Measurements from ENCODE around the gene DPM1. TPM values are rescaled to one million over a fixed set of nuclear protein-coding genes. Genes with fewer than 3 reads are reported as not detected.

The DPM1 gene
- total RNA-seq, 1 donor from 2014 or later: 44.9 TPM

- H3K9me3 ChIP-seq (replicated peaks): no peaks in the 10 kb centered on the region
- H3K4me3 ChIP-seq: no peak overlapping the region
- H3K36me3 ChIP-seq: no peaks in the 10 kb centered on the region
- TF ChIP-seq, protein P1, sequence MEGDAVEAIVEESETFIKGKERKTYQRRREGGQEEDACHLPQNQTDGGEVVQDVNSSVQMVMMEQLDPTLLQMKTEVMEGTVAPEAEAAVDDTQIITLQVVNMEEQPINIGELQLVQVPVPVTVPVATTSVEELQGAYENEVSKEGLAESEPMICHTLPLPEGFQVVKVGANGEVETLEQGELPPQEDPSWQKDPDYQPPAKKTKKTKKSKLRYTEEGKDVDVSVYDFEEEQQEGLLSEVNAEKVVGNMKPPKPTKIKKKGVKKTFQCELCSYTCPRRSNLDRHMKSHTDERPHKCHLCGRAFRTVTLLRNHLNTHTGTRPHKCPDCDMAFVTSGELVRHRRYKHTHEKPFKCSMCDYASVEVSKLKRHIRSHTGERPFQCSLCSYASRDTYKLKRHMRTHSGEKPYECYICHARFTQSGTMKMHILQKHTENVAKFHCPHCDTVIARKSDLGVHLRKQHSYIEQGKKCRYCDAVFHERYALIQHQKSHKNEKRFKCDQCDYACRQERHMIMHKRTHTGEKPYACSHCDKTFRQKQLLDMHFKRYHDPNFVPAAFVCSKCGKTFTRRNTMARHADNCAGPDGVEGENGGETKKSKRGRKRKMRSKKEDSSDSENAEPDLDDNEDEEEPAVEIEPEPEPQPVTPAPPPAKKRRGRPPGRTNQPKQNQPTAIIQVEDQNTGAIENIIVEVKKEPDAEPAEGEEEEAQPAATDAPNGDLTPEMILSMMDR (IDR thresholded peaks at IDR 0.05; ENCODE audit: borderline replicate concordance): no peak
- H3K4me1 ChIP-seq: no peaks in the 10 kb centered on the region
- intact Hi-C loops (cut with micrococcal nuclease): no loop called here
- H3K27ac ChIP-seq (replicated peaks): no peak overlapping the region
- no peak for DNase-seq
- H3K27me3 ChIP-seq (ENCODE audit: low read depth): peaks cover 91% of the 10 kb centered on the region
Measured at GRCh38 chr20:51002633-51003032, 44.3 kb upstream of the DPM1 start.

- intact Hi-C loops (cut with micrococcal nuclease): no loop called here
- H3K27ac ChIP-seq (replicated peaks): no peak overlapping the region
- TF ChIP-seq, protein P1 (IDR thresholded peaks at IDR 0.05; ENCODE audit: borderline replicate concordance): no peak
- no peaks in the 10 kb centered on the region for H3K9me3 ChIP-seq (replicated peaks)
- DNase-seq: no peak
- H3K4me3 ChIP-seq: no peak overlapping the region
- peaks cover 95% of the 10 kb centered on the region for H3K27me3 ChIP-seq (ENCODE audit: low read depth)
- H3K36me3 ChIP-seq: no peaks in the 10 kb centered on the region
- no peaks in the 10 kb centered on the region for H3K4me1 ChIP-seq
Measured at GRCh38 chr20:51001430-51002265, 43.3 kb upstream of the DPM1 start.

- TF ChIP-seq, protein P1 (IDR thresholded peaks at IDR 0.05; ENCODE audit: borderline replicate concordance): no peak
- DNase-seq: no peak
- Histone ChIP-seq H3K27me3 (ENCODE audit: low read depth) (peaks cover 81% of the 10 kb centered on the region), H3K36me3 (no peaks in the 10 kb centered on the region), H3K9me3 (replicated peaks) (no peaks in the 10 kb centered on the region), H3K27ac (replicated peaks) (no peak overlapping the region), H3K4me1 (no peaks in the 10 kb centered on the region), H3K4me3 (no peak overlapping the region)
- intact Hi-C loops (cut with micrococcal nuclease): loop anchor here (5.0 kb wide), 1 partner anchor 308 kb away; no protein-coding TSS in a partner anchor
Measured at GRCh38 chr20:50999355-50999754, 41.0 kb upstream of the DPM1 start.

GRCh38 chr20:50996901-50997865 lies 38.9 kb upstream of the DPM1 start:
- Histone ChIP-seq H3K4me1 (no peaks in the 10 kb centered on the region), H3K27ac (replicated peaks) (no peak overlapping the region), H3K27me3 (ENCODE audit: low read depth) (peaks cover 73% of the 10 kb centered on the region), H3K36me3 (no peaks in the 10 kb centered on the region), H3K4me3 (no peak overlapping the region), H3K9me3 (replicated peaks) (no peaks in the 10 kb centered on the region)
- intact Hi-C loops (cut with micrococcal nuclease): loop anchor here (5.0 kb wide), 1 partner anchor 310 kb away; no protein-coding TSS in a partner anchor
- TF ChIP-seq, protein P1 (IDR thresholded peaks at IDR 0.05; ENCODE audit: borderline replicate concordance): no peak
- DNase-seq: no peak

DNA sequence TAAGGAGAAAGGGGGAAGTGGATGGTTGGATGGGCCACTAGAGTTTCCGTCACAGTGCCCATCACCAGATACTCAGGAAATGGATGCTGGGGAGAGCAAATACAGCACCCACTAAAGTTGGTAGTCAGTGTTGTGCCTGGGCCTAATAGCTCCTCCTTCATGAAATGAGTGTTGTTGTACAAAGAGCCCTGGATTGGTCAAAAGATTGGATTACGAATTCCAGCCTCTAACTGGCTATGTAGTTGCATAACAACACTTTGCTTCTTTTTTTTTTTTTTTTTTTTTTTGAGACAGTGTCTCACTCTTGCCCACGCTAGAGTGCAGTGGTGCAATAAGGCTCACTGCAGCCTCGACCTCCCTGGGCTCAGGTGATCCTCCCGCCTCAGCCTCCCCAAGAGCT lies 37.2 kb upstream of the DPM1 start:
- TF ChIP-seq, protein P1 (IDR thresholded peaks at IDR 0.05; ENCODE audit: borderline replicate concordance): no peak
- Histone ChIP-seq H3K4me3 (no peak overlapping the region), H3K36me3 (no peaks in the 10 kb centered on the region), H3K4me1 (no peaks in the 10 kb centered on the region), H3K9me3 (replicated peaks) (no peaks in the 10 kb centered on the region), H3K27ac (replicated peaks) (no peak overlapping the region), H3K27me3 (ENCODE audit: low read depth) (peaks cover 73% of the 10 kb centered on the region)
- no peak for DNase-seq
- intact Hi-C loops (cut with micrococcal nuclease): loop anchor here (5.0 kb wide), 1 partner anchor 312 kb away; no protein-coding TSS in a partner anchor
